ENCODE results near the gene PWP2.
"Not testable (repeated sequence)": the region's sequence is repeated elsewhere in the genome, so short reads cannot be mapped to it uniquely, and the experiment has no call there.

PWP2 gene

DNA sequence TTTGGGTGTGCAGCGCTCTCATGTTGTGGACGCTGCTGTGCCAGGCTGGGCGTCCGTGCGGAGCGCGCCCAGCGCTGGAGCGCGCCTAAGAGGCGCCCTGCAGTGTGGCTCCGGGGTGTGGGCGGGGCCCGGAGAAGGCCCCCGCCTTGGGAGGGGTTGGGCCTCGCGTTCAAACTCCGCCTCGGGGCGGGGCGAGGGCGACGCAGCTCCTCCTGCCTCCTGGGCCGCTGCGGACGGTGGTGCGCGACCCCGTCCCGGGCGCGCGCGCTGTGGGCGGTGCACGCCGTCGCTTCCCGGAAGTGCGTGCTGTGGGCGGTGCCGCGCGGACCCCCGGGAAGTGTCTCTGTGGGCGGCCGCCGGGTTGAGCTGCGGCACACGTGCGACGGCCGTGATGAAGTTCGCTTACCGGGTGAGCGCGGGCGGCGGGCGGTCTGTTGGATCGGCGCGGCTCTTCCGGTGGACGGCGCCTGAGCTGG is at the start of gene PWP2:
Gene PWP2, plus strand, starts transcription at position 374 of the 476 bp plus-strand sequence. Its CDS starts 18 bp downstream, at position 392.
- intact Hi-C loops (cut with DNase I): not testable (repeated sequence)
- peak in 5 of 10 donors; percentile 4 to 87 (median 43) for DNase-seq

DNA sequence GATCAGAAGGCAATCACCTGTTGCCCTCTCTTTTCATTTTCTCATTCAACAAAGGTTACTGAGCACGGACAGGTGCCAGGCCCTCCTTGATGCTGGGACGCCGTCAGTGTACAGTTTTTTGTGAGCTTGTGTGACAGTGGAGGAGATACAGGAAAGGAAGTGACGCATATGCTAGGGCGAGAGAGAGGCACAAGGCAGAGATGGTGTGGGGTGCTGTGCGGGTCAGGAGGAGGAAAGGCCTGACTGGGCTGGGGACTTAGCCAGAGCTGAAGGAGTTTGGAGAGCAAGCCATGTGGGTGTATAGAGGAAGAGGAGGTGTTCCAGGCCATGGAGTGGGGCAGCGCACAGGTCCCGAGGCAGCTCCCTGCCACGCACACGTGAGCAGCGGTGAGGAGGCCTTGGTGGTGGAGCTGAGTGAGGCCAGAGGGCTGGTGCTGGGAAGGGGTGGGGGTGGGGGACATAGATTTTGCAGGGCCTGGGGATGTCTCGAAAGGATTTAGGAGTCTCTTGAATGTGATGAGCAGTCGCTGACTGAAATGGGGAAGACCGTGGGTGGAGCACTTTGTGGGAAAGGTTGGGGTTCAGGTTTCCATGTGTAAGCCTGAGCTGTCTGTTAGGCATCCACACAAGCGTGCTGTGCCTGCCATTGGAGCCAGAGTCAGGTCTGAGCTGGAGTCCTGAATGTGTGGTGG is 49.1 kb upstream of the PWP2 start:
- intact Hi-C loops (cut with DNase I): no loop called here
- peak in 2 of 10 donors; percentile 54 to 64 for DNase-seq

DNA sequence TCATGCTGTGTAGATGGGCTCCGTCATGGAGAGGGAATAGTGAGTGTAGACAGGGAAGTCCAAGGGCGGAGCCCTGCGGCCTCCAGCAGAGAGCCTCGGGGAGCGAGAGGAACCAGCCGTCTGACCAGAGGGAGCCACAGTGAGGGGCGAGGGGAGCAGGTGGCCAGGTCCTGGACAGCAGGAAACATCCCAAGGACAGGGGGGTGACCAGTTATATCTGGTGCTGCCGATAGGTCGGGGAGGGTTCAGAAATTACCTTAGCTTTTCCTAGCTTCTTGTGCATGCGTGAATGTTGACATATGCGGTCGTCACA is 48.6 kb upstream of the PWP2 start:
- intact Hi-C loops (cut with DNase I): no loop called here
- peak in 1 of 10 donors; percentile 43 for DNase-seq

DNA sequence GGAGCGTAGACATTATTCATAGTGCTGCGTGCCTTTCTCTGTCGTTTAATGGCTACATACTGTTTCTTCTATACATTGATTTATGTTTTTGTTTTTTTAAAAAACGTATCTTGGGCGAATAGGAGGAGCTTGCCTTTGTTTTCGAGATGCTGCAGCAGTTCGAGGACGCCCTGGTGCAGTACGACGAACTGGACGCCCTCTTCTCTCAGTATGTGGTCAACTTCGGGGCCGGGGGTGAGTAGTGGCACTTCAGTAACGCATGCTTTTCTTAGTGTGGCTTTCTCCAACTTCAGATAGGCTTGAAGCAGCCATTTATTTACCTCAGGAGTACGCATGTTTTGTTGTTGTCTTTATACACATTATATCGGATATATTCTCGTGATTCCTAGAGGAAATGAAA is 48.2 kb upstream of the PWP2 start:
- no peak for DNase-seq
- intact Hi-C loops (cut with DNase I): no loop called here

DNA sequence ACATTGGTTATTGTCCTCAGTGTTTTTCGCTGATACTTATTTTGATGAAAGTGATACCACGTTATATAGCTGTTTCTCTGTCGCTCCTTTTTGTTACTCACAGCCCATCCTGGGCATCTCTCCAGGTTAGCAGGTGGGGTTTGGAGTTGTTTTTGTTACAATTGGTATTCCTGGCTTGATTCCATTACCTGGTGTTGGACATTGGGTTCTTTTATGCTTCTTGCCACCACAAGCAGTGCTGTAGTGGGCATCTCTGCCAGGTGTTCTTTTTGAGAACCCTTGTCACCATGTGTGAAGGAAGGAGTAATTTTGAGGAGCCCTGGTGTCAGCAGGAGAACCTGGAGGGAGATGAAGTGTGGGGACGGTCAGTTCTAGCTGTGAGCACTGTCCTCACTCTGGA is 47.5 kb upstream of the PWP2 start:
- intact Hi-C loops (cut with DNase I): no loop called here

DNA sequence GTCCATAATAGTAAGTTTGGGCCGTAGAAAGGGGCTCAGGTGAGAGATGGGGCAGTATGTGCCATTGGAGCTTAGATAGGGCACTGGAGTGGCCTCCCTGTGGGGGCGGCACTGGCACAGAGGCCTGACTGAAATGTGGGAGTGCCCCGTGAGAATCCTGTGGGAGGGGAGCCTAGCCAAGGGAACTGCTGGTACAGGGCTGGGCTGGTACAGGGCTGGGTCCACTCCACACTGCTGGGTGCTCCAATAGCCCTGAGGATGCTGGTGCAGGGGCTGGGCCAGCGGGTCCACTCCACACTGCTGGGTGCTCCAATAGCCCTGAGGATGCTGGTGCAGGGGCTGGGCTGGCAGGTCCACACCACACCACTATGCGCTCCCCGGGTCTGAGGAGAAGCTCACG is 44.8 kb upstream of the PWP2 start:
- peak in 1 of 10 donors; percentile 78 for DNase-seq
- intact Hi-C loops (cut with DNase I): no loop called here

More for the DNA sequence above, 47.5 kb upstream of the PWP2 start:
- no peak for DNase-seq

DNA sequence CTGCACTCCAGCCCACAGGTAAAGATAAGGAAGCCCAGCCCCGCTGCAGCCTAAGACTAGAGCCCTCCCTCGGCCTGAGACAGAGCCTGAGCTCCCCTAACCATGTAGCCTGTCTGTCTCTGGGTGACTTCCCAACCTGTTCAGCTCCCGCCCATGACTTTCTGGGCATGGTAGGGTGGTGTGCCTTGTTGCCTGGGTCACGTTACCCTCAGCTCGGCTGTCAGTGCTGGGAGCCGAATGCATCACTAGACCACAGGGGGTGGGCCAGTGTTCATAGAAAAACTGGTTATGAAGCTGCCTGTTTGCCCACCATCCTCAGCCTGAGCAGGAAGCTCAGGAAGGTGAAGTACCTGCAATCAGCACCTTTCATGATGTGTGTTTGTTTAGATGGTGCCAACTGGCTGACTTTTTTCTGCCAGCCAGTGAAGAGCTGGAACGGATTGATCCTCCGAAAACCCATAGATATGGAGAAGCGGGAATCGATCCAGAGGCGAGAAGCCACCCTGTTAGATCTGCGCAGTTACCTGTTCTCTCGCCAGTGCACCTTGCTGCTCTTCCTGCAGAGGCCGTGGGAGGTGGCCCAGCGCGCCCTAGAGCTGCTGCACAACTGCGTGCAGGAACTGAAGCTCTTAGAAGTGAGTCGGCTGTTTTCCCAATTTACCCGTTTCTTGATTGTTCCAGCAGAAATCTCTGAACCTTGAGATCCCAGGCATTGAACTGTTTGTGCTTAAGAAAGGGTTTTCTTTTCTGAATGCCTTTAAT is 43.9 kb upstream of the PWP2 start:
- no peak for DNase-seq
- intact Hi-C loops (cut with DNase I): no loop called here

DNA sequence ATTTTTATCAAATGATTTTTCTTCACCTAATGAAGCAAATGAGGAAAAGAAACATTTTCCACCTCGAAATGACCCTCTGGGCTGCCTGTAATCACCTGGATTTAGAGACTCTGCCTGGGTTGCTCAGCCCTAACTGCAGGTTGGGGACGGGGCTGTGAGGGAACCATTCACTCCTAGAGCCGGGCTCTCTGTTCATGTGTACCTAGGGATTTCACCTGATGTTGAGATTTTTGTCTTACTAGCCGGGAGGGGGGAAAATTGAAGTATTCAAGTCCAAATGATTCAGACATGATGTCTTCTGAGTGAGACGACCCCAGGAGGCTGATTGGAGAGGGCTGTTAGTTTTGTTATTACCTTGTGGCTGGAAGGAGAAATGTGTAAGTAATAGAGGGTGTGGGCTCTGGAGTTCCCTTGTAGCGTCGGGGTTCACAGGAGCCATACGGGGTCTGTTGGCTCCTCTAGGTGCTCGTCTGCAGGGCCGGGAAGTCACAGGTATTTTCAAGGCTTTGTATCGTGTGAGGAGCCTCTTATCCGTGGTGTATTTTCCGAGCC is 42.3 kb upstream of the PWP2 start:
- DNase-seq: no peak
- intact Hi-C loops (cut with DNase I): loop anchor here (5.0 kb wide), 1 partner anchor 253 kb away; no protein-coding TSS in a partner anchor

DNA sequence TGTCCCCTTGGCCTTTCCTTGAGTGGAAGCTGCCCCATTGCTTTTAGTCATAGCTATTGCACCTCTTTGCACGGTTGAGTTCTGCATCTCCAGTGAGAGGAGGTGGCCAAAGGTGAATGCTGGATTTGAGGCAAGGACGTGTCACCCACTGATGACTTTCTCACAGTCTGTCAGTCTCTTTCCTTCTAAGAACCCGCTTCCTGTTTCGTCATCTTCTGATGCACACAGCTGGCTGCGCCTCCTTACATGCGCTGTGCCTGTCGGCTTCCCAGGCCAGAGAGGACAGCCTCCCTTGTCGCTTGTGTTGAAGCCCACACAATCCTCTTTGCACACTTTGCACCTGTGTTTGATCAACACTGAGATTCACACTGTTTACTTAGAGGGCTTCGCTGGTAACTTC is 41.8 kb upstream of the PWP2 start:
- intact Hi-C loops (cut with DNase I): loop anchor here (5.0 kb wide), 1 partner anchor 253 kb away; no protein-coding TSS in a partner anchor
- DNase-seq: peak in 1 of 10 donors; percentile 62

DNA sequence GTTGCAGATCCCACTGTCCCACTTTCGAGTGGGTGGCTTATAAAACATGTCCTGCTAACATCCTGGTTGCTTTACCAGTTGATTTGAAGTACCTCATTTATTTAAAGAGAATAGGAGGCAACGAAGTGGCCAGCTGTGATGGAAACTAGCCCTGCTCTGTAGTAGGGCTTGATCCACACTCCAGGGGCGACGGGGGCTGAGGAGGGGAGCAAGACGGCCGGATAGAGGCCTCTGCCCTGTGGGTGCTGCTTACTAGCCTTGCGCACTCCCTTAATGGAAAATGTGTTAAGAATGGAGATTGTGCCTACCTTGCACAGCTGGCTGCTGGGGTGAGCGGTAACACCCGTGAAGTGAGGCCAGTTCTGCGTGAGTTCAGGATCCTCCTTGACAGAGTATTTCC is 41.1 kb upstream of the PWP2 start:
- no peak for DNase-seq
- intact Hi-C loops (cut with DNase I): loop anchor here (5.0 kb wide), 1 partner anchor 254 kb away; no protein-coding TSS in a partner anchor

DNA sequence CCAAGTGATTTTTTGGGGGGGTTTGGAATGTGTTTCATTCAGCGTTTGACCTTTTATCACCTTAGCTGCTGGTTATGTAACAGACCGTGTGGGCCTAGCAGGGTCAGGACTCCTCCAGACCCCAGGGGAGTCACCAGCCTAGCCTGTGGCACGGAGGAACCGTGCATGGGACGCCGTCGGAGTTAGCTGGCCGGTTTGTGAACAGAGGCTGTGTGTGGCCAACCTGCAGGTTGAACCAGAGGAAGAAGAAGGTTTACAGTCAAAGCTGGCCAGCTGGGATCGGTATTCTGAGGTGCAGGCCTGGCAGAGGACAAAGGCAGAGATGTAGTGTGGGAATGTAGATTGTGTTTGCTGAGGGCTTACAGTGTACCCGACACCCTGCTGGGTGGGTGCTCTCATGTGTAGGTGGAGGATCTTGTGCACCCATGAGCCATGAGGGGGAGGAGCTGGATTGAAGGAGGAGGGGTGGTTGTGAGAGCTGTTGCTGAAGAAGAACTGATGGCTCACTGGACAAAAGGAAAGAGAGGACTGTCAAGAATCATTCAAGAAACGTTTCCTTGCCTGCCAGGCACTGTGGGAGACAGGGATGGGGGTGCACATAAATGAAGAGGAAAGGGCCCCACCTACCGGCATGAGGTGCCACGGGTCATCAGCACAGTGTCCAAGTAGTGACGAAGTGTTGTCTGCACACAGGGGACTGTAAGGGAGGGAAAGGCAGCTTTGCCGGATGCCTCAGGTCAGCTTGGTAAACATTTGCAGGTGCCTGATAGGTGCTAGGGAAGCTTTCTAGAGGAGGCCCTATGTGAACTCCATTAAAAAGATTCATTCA is 40.0 kb upstream of the PWP2 start:
- peak in 1 of 10 donors; percentile 75 for DNase-seq
- intact Hi-C loops (cut with DNase I): loop anchor here (5.0 kb wide), 1 partner anchor 255 kb away; no protein-coding TSS in a partner anchor

DNA sequence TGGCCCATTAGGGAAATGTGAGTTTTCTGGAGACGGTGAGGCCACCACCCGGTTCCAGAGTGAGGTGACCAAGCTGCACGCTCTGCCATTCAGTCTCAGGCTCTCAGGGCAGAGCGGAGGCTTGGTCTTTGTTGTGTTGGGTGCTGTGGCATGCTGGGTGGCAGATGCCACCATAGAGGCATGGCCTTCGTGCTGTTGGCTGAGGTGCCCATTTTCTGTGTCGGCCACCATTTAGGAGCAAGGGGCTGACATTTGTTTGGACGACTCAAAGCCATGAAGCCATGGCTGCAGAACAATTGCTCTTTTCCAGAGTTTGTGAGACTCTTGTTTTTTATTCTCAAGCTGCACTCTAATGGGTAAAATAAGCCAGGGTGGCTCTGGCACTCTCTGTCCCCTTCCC is 36.8 kb upstream of the PWP2 start:
- intact Hi-C loops (cut with DNase I): no loop called here
- DNase-seq: peak in 2 of 10 donors; percentile 1 to 69

DNA sequence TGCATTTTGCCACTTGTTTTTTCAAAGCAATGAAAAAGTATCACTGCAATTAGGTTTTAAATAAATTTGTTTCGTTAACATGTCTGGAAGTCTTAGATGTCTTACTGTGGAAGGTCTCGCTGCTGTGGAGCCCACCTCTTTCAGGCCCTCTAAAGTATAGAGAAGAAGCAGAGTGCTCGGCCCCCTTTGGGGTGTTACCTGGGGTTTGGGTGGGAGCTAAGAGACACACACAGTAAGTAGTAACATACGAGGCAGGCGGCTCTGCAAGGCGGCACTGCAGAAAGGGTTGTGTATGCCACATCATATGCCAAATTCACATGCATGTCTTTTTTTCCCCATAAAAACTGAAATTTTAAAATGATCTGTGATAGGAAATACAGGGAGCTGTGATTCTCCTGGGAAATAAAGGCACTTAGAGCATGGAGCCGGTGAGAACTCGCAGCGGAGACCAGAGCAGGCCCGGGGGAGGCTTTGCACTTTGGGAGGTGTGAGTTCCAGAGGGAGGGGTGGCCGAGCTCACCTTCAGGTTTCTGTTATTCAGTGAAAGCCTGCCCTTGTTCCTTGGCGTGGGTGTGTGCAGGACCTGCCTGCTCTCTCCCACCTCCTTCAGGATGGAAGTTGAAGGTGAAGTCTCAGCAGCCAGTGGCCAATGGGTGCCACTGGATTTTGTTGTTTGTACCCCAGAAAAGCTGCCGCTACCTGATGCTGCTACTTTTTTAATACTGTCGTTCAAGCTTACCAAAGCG is 35.7 kb upstream of the PWP2 start:
- no peak for DNase-seq
- intact Hi-C loops (cut with DNase I): no loop called here

DNA sequence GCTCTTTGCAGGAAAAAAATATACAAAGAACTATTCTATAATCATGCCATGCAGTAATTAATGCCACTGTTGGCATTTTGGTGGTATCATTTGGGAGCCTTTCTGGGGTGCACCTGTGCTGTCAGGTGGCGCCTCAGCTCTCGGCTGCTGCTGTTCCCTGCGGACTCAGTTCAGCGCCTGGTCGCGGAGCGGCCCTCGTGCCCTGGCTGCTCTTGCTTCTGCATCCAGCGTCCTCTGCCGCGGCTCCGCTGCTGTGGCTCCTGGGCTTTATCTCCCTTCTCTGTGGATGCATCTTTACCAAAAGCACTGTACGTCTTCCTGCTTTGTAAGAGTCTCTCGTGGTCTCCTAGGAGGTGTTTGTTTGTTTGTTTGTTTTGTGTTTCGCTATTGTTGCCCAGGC is 35.1 kb upstream of the PWP2 start:
- intact Hi-C loops (cut with DNase I): no loop called here
- peak in 1 of 10 donors; percentile 75 for DNase-seq

DNA sequence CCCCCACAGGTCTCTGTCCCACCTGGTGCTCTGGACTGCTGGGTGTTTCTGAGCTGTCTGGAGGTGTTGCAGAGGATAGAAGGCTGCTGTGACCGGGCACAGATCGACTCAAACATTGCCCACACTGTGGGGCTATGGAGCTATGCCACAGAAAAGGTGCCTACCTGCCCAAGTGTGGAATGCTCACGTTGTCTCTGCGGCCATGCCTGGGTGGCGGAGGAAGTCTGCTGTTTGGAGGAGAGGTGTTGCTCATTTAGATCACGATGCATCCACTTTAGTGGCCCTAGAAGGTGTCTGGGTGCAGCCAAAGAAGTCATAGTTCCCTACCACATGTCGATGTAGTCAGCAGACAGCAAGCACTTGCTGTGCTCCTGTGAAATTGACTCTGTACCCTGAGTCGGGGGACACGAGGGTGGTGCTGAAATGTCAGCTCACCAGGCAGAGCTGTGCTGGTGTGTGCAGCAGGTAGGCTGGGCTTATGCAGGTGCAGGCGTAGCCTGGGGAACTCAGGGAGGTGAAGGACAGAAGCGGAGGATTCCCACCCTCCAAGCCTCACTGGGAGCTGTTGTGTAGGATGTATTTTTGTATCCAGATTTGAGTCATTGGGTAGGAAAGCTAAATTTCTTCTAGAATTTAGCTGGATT is 32.8 kb upstream of the PWP2 start:
- intact Hi-C loops (cut with DNase I): no loop called here
- peak in 1 of 10 donors; percentile 71 for DNase-seq

DNA sequence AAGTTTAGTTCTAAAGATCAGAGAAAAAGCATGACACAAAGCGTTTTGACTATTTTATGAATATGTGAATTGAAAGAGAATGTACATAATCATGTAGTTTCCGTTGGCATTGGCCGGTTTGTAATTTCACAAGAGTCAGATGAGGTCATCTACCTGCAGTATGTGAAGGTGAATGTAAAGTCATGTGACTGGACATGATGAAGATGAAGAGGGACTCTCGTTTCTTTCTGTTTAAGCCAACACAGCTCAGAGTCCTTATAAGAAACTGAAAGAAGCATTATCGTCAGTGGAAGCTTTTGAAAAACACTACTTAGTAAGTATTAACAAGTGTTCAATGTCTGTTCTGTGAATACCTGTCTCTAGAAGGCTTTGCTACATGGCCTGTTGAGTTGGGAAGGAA is 30.9 kb upstream of the PWP2 start:
- intact Hi-C loops (cut with DNase I): no loop called here
- no peak for DNase-seq

DNA sequence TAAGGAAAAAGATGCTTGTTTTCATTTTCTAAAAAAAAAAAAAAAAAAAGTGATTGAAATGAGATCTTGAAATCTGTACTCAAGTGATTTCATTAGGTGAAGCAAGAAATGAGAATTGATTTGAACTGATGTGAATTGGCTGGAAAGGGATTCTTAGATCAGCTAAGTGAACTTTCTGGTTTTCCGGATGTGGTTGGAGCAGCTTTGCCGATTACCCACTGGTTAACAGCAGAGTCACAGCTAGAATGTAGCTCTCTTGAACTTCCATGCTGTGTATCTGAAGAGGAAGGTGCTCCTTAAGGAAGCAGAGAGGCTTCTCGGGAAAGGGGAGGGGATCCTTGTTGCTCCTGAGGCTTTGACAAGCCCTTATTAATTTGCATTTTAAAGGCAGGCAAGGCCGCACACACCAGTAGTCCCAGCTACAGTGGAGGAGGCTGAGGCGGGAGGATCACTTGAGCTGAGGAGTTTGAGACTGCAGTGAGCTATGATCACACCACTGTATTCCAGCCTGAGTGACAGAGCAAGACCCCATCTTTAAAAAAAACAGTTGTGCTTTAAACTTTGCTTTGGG is 28.7 kb upstream of the PWP2 start:
- peak in 1 of 10 donors; percentile 3 for DNase-seq
- intact Hi-C loops (cut with DNase I): no loop called here

DNA sequence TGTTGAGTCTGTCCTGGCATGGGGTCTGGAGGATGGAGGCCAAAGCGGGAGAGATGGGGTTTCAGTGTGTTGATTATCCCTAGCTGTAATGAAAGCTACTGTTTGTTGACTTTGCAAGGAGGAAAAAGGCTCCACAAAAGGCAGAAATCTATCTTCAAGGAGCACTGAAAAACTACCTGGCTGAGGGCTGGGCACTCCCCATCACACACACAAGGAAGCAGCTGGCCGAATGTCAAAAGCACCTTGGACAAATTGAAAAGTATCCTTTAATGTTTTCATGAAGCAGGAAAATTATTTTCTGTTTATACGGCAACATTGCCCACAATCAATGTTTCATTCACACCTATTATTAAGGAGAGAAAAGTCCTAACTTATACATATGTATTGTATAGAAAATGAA is 27.8 kb upstream of the PWP2 start:
- DNase-seq: peak in 1 of 10 donors; percentile 54
- intact Hi-C loops (cut with DNase I): no loop called here

DNA sequence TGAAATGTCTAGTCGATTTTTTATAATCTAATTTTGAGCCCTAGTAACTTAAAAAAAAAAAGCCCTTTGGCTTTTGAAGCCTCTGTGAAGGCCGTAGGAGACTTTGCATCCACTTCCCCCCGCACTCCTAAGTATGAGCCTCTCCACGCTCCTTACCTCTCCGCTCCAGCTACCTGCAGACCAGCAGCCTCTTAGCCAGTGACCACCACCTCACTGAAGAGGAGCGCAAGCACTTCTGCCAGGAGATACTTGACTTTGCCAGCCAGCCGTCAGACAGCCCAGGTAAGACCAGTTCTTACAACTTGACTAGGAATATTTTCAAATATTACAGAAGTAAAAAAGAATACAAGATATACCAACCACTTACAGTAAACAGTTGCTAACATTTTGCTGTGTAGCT is 27.4 kb upstream of the PWP2 start:
- peak in 1 of 10 donors; percentile 35 for DNase-seq
- intact Hi-C loops (cut with DNase I): no loop called here

Measured in posterior cingulate gyrus (tissue), 11 donors.